T-helper 17 cell (primary cell): ENCODE data around the gene RAD51B. TPM values are rescaled to one million over a fixed set of nuclear protein-coding genes. Genes with fewer than 3 reads are reported as not detected.

Experiments
- ATAC-seq: fragments of 150-1000 bp; cut with Tn5 transposase; 2 replicates; pipeline ENCODE4 v1.10.0; 2021; ENCODE audit warnings: mild to moderate bottlenecking, moderate library complexity
- DNase-seq, 3 donors: peaks; one replicate each; pipeline versions ENCODE4 v3.0.0 to v3.0.0-alpha.2; 2020 to 2021
- H3K9me3 ChIP-seq: one replicate; pipeline ENCODE4 v1.7.0; 2013; ENCODE audit warnings: low read length, mild to moderate bottlenecking; ENCODE audit not compliant: control insufficient read depth, poor library complexity, severe bottlenecking
- H3K27ac Mint-ChIP-seq: one replicate; pipeline ENCODE4 v1.8.0; 2022; ENCODE audit warnings: mild to moderate bottlenecking, moderate library complexity, mixed read lengths
- H3K27me3 Mint-ChIP-seq: one replicate; pipeline ENCODE4 v1.8.0; 2022; ENCODE audit warnings: mixed read lengths
- H3K36me3 Mint-ChIP-seq: one replicate; pipeline ENCODE4 v1.8.0; 2022; ENCODE audit warnings: low read depth, mixed read lengths
- H3K4me1 Mint-ChIP-seq: one replicate; pipeline ENCODE4 v1.8.0; 2022; ENCODE audit warnings: mild to moderate bottlenecking, mixed read lengths
- H3K4me3 Mint-ChIP-seq: one replicate; pipeline ENCODE4 v1.8.0; 2022; ENCODE audit warnings: mild to moderate bottlenecking, moderate library complexity, mixed read lengths
- total RNA-seq, 4 donors: library from RNA in 2 of 4; stranded (reverse) in 2 of 4; gene quantifications; one replicate each; pipeline ENCODE4 v1.2.3 and lab custom pipeline; 2022 to 2026

RAD51B gene
- total RNA-seq, 2 donors from 2014 or later, result 17.0 to 20.7 TPM

- H3K9me3 ChIP-seq, result peaks cover 4% of the 10 kb centered on the region
- Mint-ChIP-seq H3K27me3 (no peaks in the 10 kb centered on the region), H3K4me1 (peaks cover 5% of the 10 kb centered on the region), H3K36me3 (peaks cover 9% of the 10 kb centered on the region), H3K4me3 (no peak overlapping the region), H3K27ac (no peak overlapping the region)
- DNase-seq (no peak), ATAC-seq (no peak)
Measured at GRCh38 chr14:67932708-67933246, 113.2 kb downstream of the RAD51B start.

DNA sequence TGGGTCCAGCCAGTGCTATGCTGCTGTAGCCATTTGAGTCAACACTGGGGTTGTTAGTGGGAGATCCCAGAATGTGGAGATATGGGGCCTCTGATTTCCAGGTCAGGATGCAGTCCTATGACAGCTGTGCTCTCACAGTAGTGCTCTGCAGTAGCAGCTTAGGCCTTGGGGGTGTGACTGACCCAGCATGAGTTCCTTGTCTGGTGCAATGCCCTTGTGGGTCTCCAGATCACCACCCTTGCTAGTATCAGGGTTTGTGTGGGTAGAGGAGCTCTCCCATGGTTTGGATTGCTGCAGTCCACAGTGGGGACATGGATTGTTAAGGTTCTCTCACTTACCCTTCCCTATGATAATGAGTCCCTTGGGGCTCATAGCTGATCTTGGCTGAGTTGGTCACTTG lies 113.7 kb downstream of the RAD51B start:
- Mint-ChIP-seq H3K4me1 (peaks cover 5% of the 10 kb centered on the region), H3K4me3 (no peak overlapping the region), H3K27me3 (no peaks in the 10 kb centered on the region), H3K36me3 (peaks cover 9% of the 10 kb centered on the region), H3K27ac (peak overlapping the region; percentile 61)
- DNase-seq, result no peak
- ATAC-seq, result no peak
- peaks cover 4% of the 10 kb centered on the region for H3K9me3 ChIP-seq

DNA sequence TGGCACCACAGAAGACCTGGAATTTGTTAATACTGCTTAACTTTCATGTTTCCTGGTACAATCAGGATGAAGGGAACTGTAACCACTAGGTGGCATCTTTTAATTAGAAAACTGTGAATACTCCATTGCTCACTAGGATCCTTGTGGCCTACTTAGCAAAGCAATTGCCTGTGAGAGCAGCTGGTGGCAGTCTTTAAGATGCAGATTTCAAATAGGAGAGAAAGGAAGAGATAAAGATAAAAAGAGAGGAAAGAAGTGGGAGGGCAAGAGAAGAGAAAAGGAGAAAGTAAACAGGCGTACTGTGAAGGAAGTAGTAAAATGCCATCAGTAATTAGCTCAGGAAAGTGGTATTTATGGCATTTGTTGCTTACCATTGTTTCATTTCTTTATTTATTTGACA lies 114.5 kb downstream of the RAD51B start:
- H3K36me3 Mint-ChIP-seq, result peaks cover 6% of the 10 kb centered on the region
- H3K27me3 Mint-ChIP-seq, result no peaks in the 10 kb centered on the region
- ATAC-seq, result peak; percentile 83
- peak overlapping the region; percentile 71 for H3K4me3 Mint-ChIP-seq
- peaks cover 4% of the 10 kb centered on the region for H3K9me3 ChIP-seq
- peaks cover 8% of the 10 kb centered on the region for H3K4me1 Mint-ChIP-seq
- H3K27ac Mint-ChIP-seq, result peak overlapping the region; percentile 61
- no peak for DNase-seq

DNA sequence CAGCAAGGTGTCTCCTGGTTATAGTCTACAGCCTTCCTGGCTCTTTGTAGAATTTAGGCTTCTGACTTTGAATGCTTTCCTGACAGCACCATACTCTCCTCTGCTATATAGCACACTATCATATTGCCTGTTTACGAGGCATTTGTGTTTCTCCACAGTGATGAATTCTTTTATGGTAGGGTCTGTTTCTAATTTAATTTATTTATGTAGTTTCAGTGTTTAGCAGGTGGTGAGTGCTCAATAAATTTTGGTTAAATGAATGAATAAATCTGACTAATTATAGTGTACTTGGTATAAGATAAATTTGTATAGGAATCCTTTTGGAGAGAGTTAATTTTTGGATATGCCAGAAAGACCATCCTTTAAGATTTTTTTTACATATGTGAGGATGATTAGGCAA lies 115.3 kb downstream of the RAD51B start:
- Mint-ChIP-seq H3K4me1 (peaks cover 8% of the 10 kb centered on the region), H3K36me3 (peaks cover 6% of the 10 kb centered on the region), H3K27me3 (no peaks in the 10 kb centered on the region), H3K27ac (no peak overlapping the region), H3K4me3 (no peak overlapping the region)
- ATAC-seq (no peak), DNase-seq (no peak)
- H3K9me3 ChIP-seq, result peaks cover under 1% of the 10 kb centered on the region

DNA sequence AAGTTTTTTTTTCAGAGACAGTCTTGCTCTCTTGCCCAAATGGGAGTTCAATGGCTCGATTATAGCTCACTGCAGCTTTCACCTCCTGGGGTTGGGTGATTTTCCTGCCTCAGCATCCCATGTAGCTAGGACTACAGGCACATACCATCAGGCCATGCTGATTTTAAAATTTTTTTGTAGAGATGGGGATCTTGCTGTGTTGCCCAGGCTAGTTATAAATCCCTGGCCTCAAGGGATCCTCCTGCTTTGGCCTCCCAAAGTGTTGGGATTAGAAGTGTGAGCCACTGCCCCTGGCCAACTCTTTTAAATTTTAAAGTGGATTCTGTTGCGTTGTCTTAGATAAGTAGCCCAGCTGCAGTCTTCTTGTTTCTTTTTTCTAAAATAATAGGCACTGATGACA lies 115.8 kb downstream of the RAD51B start:
- peaks cover 6% of the 10 kb centered on the region for H3K36me3 Mint-ChIP-seq
- H3K9me3 ChIP-seq, result no peaks in the 10 kb centered on the region
- H3K27me3 Mint-ChIP-seq, result no peaks in the 10 kb centered on the region
- no peak for DNase-seq
- H3K4me3 Mint-ChIP-seq, result no peak overlapping the region
- no peak overlapping the region for H3K27ac Mint-ChIP-seq
- H3K4me1 Mint-ChIP-seq, result peaks cover 8% of the 10 kb centered on the region
- no peak for ATAC-seq

DNA sequence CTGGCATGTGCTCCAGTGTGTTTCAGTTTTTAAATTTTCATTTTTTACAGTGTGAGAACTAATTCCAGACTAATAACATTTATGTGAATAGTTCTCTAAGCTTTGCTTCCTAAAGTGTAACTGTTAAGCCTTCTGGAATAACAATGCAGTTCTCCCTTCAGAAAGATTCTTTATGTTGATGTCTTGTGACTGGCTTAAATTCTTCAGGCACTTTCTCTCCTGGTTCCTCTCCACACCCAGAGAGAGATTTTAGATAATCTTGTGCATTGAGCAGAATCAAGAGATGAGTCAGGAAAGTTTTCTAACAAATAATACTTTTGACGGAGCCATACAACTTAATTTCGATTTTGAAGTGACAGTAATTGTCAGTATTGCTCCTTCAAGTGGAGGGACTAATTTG lies 118.5 kb downstream of the RAD51B start:
- DNase-seq, result no peak
- H3K4me3 Mint-ChIP-seq, result no peak overlapping the region
- H3K4me1 Mint-ChIP-seq, result peaks cover 8% of the 10 kb centered on the region
- no peaks in the 10 kb centered on the region for H3K36me3 Mint-ChIP-seq
- H3K27me3 Mint-ChIP-seq, result no peaks in the 10 kb centered on the region
- H3K27ac Mint-ChIP-seq, result no peak overlapping the region
- no peak for ATAC-seq
- H3K9me3 ChIP-seq, result no peaks in the 10 kb centered on the region

DNA sequence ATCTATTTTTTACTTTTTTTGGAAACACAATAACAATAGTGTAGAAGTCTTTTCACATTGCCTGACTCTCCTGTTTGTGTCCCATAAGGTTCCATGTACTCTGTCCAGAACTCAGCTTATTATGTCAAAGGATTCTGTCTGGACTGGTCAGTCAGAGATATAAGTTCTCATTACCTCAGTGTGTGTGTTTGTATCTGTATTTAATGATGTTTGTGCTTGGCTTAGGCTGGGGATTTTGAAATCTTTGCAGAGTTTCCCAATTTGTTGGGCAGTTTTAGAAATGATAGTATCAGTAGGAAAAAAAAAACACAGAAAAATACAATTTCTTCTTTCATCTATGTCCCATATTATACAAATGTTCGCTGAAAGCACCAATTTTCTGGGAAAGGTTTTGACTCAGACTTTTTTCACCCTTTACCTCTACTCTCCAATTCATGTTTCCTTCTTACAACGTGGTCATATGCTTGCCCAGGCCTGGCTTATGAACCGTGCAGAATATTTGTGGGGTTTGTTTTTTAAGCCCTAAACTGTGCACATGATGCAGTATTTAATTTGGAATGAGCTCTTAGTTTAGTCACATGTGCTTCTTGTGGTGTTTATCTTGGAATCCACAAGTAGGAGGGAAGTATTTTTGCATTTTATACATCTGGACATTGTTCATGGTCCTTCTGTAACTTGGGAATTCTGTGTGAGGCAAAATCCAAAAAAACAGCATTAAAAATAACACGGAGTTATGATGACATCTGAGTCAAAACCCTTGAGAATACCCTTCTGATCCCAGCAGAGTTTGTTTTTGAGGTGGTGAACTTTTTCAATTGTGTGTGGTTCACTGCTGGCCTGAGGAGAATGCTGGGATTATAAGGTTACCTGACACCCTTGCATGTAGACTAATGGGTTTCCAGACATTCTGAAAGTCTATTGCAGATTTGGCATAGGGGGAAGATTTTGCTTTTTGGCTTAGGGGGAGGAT lies 121.2 kb downstream of the RAD51B start:
- no peaks in the 10 kb centered on the region for H3K36me3 Mint-ChIP-seq

GRCh38 chr14:67941456-67942018 lies 122.0 kb downstream of the RAD51B start:
- ATAC-seq (no peak), DNase-seq (no peak)
- no peaks in the 10 kb centered on the region for H3K9me3 ChIP-seq
- Mint-ChIP-seq H3K36me3 (no peaks in the 10 kb centered on the region), H3K4me1 (peaks cover 3% of the 10 kb centered on the region), H3K4me3 (no peak overlapping the region), H3K27me3 (no peaks in the 10 kb centered on the region), H3K27ac (peak overlapping the region; percentile 4)

More for the DNA sequence above, 121.2 kb downstream of the RAD51B start:
- ATAC-seq (no peak), DNase-seq (no peak)
- H3K27ac Mint-ChIP-seq, result peak overlapping the region; percentile 4
- peaks cover 3% of the 10 kb centered on the region for H3K4me1 Mint-ChIP-seq
- H3K4me3 Mint-ChIP-seq, result no peak overlapping the region
- H3K27me3 Mint-ChIP-seq, result no peaks in the 10 kb centered on the region
- H3K9me3 ChIP-seq, result no peaks in the 10 kb centered on the region

GRCh38 chr14:67942080-67942710 lies 122.6 kb downstream of the RAD51B start:
- Mint-ChIP-seq H3K4me1 (peaks cover 3% of the 10 kb centered on the region), H3K27me3 (no peaks in the 10 kb centered on the region), H3K36me3 (no peaks in the 10 kb centered on the region), H3K27ac (no peak overlapping the region), H3K4me3 (no peak overlapping the region)
- no peaks in the 10 kb centered on the region for H3K9me3 ChIP-seq
- DNase-seq (no peak), ATAC-seq (no peak)

DNA sequence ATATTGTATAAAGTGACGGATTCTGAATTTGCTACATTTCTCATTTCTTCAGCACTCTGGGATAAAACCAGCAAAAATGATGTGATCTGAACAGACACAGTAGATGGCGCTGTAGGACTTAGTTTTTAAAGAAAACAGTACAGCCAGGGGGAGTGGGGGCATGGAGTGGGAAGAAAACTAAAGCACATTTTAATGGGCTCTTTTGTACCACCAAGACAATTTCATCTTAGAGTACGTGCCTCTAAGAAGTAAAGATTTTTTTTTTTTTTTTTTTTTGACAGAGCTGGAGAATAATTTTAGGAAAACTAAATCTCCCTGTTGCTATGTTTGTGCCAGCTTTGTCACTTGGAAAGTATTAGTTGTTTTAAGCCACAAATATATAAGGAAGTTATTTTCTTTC lies 124.4 kb downstream of the RAD51B start:
- Mint-ChIP-seq H3K27me3 (no peaks in the 10 kb centered on the region), H3K36me3 (no peaks in the 10 kb centered on the region), H3K4me3 (no peak overlapping the region), H3K27ac (no peak overlapping the region), H3K4me1 (no peaks in the 10 kb centered on the region)
- DNase-seq, result peak in 1 of 3 donors; percentile 37
- H3K9me3 ChIP-seq, result no peaks in the 10 kb centered on the region
- peak; percentile 68 for ATAC-seq

GRCh38 chr14:67944605-67945004 lies 125.0 kb downstream of the RAD51B start:
- H3K27ac Mint-ChIP-seq, result no peak overlapping the region
- no peak for ATAC-seq
- H3K9me3 ChIP-seq, result no peaks in the 10 kb centered on the region
- no peaks in the 10 kb centered on the region for H3K4me1 Mint-ChIP-seq
- H3K36me3 Mint-ChIP-seq, result no peaks in the 10 kb centered on the region
- no peaks in the 10 kb centered on the region for H3K27me3 Mint-ChIP-seq
- H3K4me3 Mint-ChIP-seq, result no peak overlapping the region
- no peak for DNase-seq

DNA sequence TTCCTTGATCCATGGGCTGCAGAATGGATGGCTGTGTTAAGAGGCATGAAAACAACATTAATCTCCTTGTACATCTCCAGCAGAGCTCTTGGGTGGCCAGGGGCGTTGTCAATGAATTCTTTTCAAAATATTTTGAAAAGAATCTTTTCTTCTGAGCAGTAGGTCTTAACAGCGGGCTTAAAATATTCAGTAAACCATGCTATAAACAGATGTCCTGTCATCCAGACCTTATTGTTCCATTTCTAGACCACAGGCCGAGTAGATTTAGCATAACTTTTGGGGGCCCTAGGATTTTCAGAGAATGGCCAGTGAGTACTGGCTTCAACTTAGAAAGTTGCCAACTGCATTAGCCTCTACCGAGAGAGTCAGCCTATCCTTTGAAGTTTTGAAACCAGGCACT lies 130.2 kb downstream of the RAD51B start:
- H3K9me3 ChIP-seq, result no peaks in the 10 kb centered on the region
- no peak overlapping the region for H3K4me3 Mint-ChIP-seq
- no peaks in the 10 kb centered on the region for H3K27me3 Mint-ChIP-seq
- H3K36me3 Mint-ChIP-seq, result no peaks in the 10 kb centered on the region
- no peaks in the 10 kb centered on the region for H3K4me1 Mint-ChIP-seq
- H3K27ac Mint-ChIP-seq, result no peak overlapping the region
- ATAC-seq, result no peak
- DNase-seq, result no peak

DNA sequence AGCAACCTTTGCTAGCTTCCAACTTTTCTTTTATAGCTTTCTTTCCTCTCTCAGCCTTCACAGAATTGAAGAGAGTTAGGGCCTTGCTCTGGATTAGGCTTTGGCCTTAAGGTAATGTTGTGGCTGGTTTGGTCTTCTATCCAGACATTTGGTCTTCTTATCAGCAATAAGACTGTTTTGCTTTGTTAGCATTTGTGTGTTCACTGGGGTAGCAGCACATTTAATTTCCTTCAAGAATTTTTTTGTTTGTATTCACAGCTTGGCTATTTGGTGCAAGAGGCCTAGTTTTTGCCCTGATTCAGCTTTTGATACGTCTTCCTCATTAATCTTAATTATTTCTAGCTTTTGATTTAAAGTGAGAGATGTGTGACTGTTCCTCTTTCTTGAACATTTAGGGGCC lies 130.8 kb downstream of the RAD51B start:
- H3K4me3 Mint-ChIP-seq, result no peak overlapping the region
- no peak overlapping the region for H3K27ac Mint-ChIP-seq
- ATAC-seq, result no peak

More for the DNA sequence above, 130.8 kb downstream of the RAD51B start:
- no peaks in the 10 kb centered on the region for H3K36me3 Mint-ChIP-seq
- H3K4me1 Mint-ChIP-seq, result no peaks in the 10 kb centered on the region
- H3K27me3 Mint-ChIP-seq, result no peaks in the 10 kb centered on the region
- no peak for DNase-seq
- no peaks in the 10 kb centered on the region for H3K9me3 ChIP-seq
